ENCODE results near the gene PHAF1. TPM values are rescaled to one million over a fixed set of nuclear protein-coding genes. Genes with fewer than 3 reads are reported as not detected.
"Not testable (repeated sequence)": the region's sequence is repeated elsewhere in the genome, so short reads cannot be mapped to it uniquely, and the experiment has no call there.

The PHAF1 gene
- total RNA-seq, 2 experiments from 2014 or later = 12.4 to 13.3 TPM

GRCh38 chr16:67108489-67108888, 1.3 kb upstream of the PHAF1 start:
- H3K27ac Mint-ChIP-seq = no peak overlapping the region
- POLR2A ChIA-PET = no interaction called here
- no peak overlapping the region for H3K4me3 Mint-ChIP-seq
- H3K36me3 Mint-ChIP-seq (ENCODE audit: low read depth) = no peaks in the 10 kb centered on the region
- no peaks in the 10 kb centered on the region for H3K27me3 Mint-ChIP-seq
- peaks cover 29% of the 10 kb centered on the region for H3K4me1 Mint-ChIP-seq
- DNase-seq = no peak
- CTCF ChIA-PET = interaction anchor here (0.9 to 1.2 kb wide), 2 partner anchors 91 to 130 kb away, joined by 3 to 7 read pairs; no protein-coding TSS in a partner anchor
- H3K9me3 Mint-ChIP-seq = no peaks in the 10 kb centered on the region

- DNase-seq = no peak
- Mint-ChIP-seq H3K36me3 (ENCODE audit: low read depth) (no peaks in the 10 kb centered on the region), H3K4me3 (peak overlapping the region; percentile 95), H3K27me3 (no peaks in the 10 kb centered on the region), H3K27ac (peak overlapping the region; percentile 68), H3K4me1 (peaks cover 29% of the 10 kb centered on the region), H3K9me3 (no peaks in the 10 kb centered on the region)
- CTCF ChIA-PET = interaction anchor here (1.7 to 2.0 kb wide), 2 partner anchors 11 to 46 kb away, joined by 4 to 8 read pairs; no protein-coding TSS in a partner anchor
- POLR2A ChIA-PET = interaction anchor here (1.0 to 1.5 kb wide), 4 partner anchors 33 to 372 kb away, joined by 3 read pairs; partner anchors contain the start of genes ATP6V0D1 and E2F4
Measured at GRCh38 chr16:67108931-67109406, 772 bp upstream of the PHAF1 start.

GRCh38 chr16:67111951-67112444, 2.3 kb downstream of the PHAF1 start:
- Mint-ChIP-seq H3K4me3 (peak overlapping the region; percentile 9), H3K27me3 (no peaks in the 10 kb centered on the region), H3K27ac (no peak overlapping the region), H3K9me3 (no peaks in the 10 kb centered on the region), H3K4me1 (peaks cover 33% of the 10 kb centered on the region), H3K36me3 (ENCODE audit: low read depth) (peaks cover 4% of the 10 kb centered on the region)
- POLR2A ChIA-PET = interaction anchor here (0.6 to 1.1 kb wide), 5 partner anchors 39 to 99 kb away, joined by 3 to 7 read pairs (median 4); partner anchors contain the start of gene B3GNT9
- no peak for DNase-seq
- CTCF ChIA-PET = interaction anchor here (0.9 to 2.7 kb wide), 3 partner anchors 43 to 135 kb away, joined by 3 to 11 read pairs (median 4); no protein-coding TSS in a partner anchor

GRCh38 chr16:67112591-67113399, 3.1 kb downstream of the PHAF1 start:
- ChIA-PET CTCF (interaction anchor here (0.5 to 1.1 kb wide), 4 partner anchors 20 to 146 kb away, joined by 3 to 5 read pairs (median 4); no protein-coding TSS in a partner anchor), POLR2A (interaction anchor here (1.1 kb wide), 1 partner anchor 46 kb away, joined by 3 read pairs; no protein-coding TSS in a partner anchor)
- H3K27ac Mint-ChIP-seq = no peak overlapping the region
- no peak for DNase-seq
- H3K4me1 Mint-ChIP-seq = peaks cover 33% of the 10 kb centered on the region
- peaks cover 4% of the 10 kb centered on the region for H3K36me3 Mint-ChIP-seq (ENCODE audit: low read depth)
- H3K27me3 Mint-ChIP-seq = no peaks in the 10 kb centered on the region
- H3K4me3 Mint-ChIP-seq = no peak overlapping the region
- H3K9me3 Mint-ChIP-seq = no peaks in the 10 kb centered on the region

GRCh38 chr16:67114793-67115192, 5.1 kb downstream of the PHAF1 start:
- Mint-ChIP-seq H3K27ac (no peak overlapping the region), H3K27me3 (no peaks in the 10 kb centered on the region), H3K4me3 (no peak overlapping the region), H3K4me1 (peaks cover 28% of the 10 kb centered on the region), H3K36me3 (ENCODE audit: low read depth) (peaks cover 5% of the 10 kb centered on the region), H3K9me3 (no peaks in the 10 kb centered on the region)
- CTCF ChIA-PET = interaction anchor here (2.0 kb wide), 1 partner anchor 40 kb away, joined by 4 read pairs; no protein-coding TSS in a partner anchor
- DNase-seq = no peak
- POLR2A ChIA-PET = no interaction called here

GRCh38 chr16:67115639-67116038, 5.9 kb downstream of the PHAF1 start:
- H3K4me3 Mint-ChIP-seq = no peak overlapping the region
- no peaks in the 10 kb centered on the region for H3K9me3 Mint-ChIP-seq
- H3K36me3 Mint-ChIP-seq (ENCODE audit: low read depth) = peaks cover 12% of the 10 kb centered on the region
- ChIA-PET POLR2A (interaction anchor here (1.0 kb wide), 1 partner anchor 98 kb away, joined by 3 read pairs; no protein-coding TSS in a partner anchor), CTCF (interaction anchor here (1.4 to 2.0 kb wide), 2 partner anchors 40 to 98 kb away, joined by 4 to 7 read pairs; no protein-coding TSS in a partner anchor)
- no peak overlapping the region for H3K27ac Mint-ChIP-seq
- peaks cover 26% of the 10 kb centered on the region for H3K4me1 Mint-ChIP-seq
- H3K27me3 Mint-ChIP-seq = no peaks in the 10 kb centered on the region
- DNase-seq = no peak

GRCh38 chr16:67116388-67117311, 6.9 kb downstream of the PHAF1 start:
- DNase-seq = no peak
- ChIA-PET CTCF (interaction anchor here (0.9 to 2.0 kb wide), 4 partner anchors 13 to 156 kb away, joined by 3 to 7 read pairs (median 5); partner anchors contain the start of gene CES3), POLR2A (interaction anchor here (1.0 kb wide), 1 partner anchor 99 kb away, joined by 3 read pairs; no protein-coding TSS in a partner anchor)
- Mint-ChIP-seq H3K27me3 (no peaks in the 10 kb centered on the region), H3K4me3 (no peak overlapping the region), H3K36me3 (ENCODE audit: low read depth) (peaks cover 15% of the 10 kb centered on the region), H3K27ac (no peak overlapping the region), H3K4me1 (peaks cover 18% of the 10 kb centered on the region), H3K9me3 (no peaks in the 10 kb centered on the region)

GRCh38 chr16:67117716-67118115, 8.0 kb downstream of the PHAF1 start:
- Mint-ChIP-seq H3K27me3 (no peaks in the 10 kb centered on the region), H3K9me3 (no peaks in the 10 kb centered on the region), H3K4me3 (no peak overlapping the region), H3K4me1 (peaks cover 12% of the 10 kb centered on the region), H3K27ac (no peak overlapping the region), H3K36me3 (ENCODE audit: low read depth) (peaks cover 18% of the 10 kb centered on the region)
- CTCF ChIA-PET = interaction anchor here (0.6 to 1.8 kb wide), 3 partner anchors 14 to 196 kb away, joined by 3 to 6 read pairs (median 4); no protein-coding TSS in a partner anchor
- POLR2A ChIA-PET = no interaction called here
- no peak for DNase-seq

- H3K27ac Mint-ChIP-seq = no peak overlapping the region
- peaks cover 25% of the 10 kb centered on the region for H3K36me3 Mint-ChIP-seq (ENCODE audit: low read depth)
- H3K4me3 Mint-ChIP-seq = no peak overlapping the region
- no peaks in the 10 kb centered on the region for H3K9me3 Mint-ChIP-seq
- ChIA-PET CTCF (interaction anchor here (1.0 to 2.1 kb wide), 3 partner anchors 10 to 159 kb away, joined by 4 to 5 read pairs (median 5); partner anchors contain the start of genes CES3 and PHAF1), POLR2A (no interaction called here)
- peaks cover 7% of the 10 kb centered on the region for H3K4me1 Mint-ChIP-seq
- DNase-seq = no peak
- H3K27me3 Mint-ChIP-seq = no peaks in the 10 kb centered on the region
Measured at GRCh38 chr16:67120025-67120424, 10.3 kb downstream of the PHAF1 start.

GRCh38 chr16:67122799-67123198, 13.1 kb downstream of the PHAF1 start:
- H3K27ac Mint-ChIP-seq, H3K4me3 Mint-ChIP-seq, CTCF ChIA-PET, H3K9me3 Mint-ChIP-seq, H3K27me3 Mint-ChIP-seq, DNase-seq, H3K4me1 Mint-ChIP-seq, POLR2A ChIA-PET: not testable (repeated sequence)
- H3K36me3 Mint-ChIP-seq (ENCODE audit: low read depth) = peaks cover 30% of the 10 kb centered on the region

GRCh38 chr16:67128417-67128816, 18.7 kb downstream of the PHAF1 start:
- H3K9me3 Mint-ChIP-seq = no peaks in the 10 kb centered on the region
- CTCF ChIA-PET = interaction anchor here (0.9 kb wide), 1 partner anchor 171 kb away, joined by 4 read pairs; no protein-coding TSS in a partner anchor

GRCh38 chr16:67128887-67129286, 19.1 kb downstream of the PHAF1 start:
- Mint-ChIP-seq H3K36me3 (ENCODE audit: low read depth) (peaks cover 28% of the 10 kb centered on the region), H3K4me3 (no peak overlapping the region), H3K4me1 (peaks cover 1% of the 10 kb centered on the region), H3K27me3 (no peaks in the 10 kb centered on the region), H3K9me3 (no peaks in the 10 kb centered on the region), H3K27ac (no peak overlapping the region)
- ChIA-PET POLR2A (interaction anchor here (0.7 kb wide), 1 partner anchor 234 kb away, joined by 3 read pairs; no protein-coding TSS in a partner anchor), CTCF (interaction anchor here (0.5 to 1.7 kb wide), 4 partner anchors 26 to 386 kb away, joined by 3 to 5 read pairs (median 4); partner anchors contain the start of gene CES3)
- no peak for DNase-seq

More at GRCh38 chr16:67128417-67128816, 18.7 kb downstream of the PHAF1 start:
- Mint-ChIP-seq H3K27me3 (no peaks in the 10 kb centered on the region), H3K27ac (no peak overlapping the region), H3K4me1 (peaks cover 1% of the 10 kb centered on the region), H3K4me3 (no peak overlapping the region), H3K36me3 (ENCODE audit: low read depth) (peaks cover 32% of the 10 kb centered on the region)
- no peak for DNase-seq
- POLR2A ChIA-PET = interaction anchor here (0.7 kb wide), 1 partner anchor 234 kb away, joined by 3 read pairs; no protein-coding TSS in a partner anchor
